SK-N-SH (cell line): ENCODE results near the gene CDKN2D. TPM values are rescaled to one million over a fixed set of nuclear protein-coding genes. Genes with fewer than 3 reads are reported as not detected.

Experiments
- CTCF ChIA-PET: fragments of 300-600, 350-600 bp; formaldehyde crosslinking; extraction: SDS; loops from one replicate; lab custom pipeline; 2021; lab: Yijun Ruan, JAX
- POLR2A ChIA-PET: fragments of 350-600 bp; sonication (Branson Sonifier 250); formaldehyde crosslinking; extraction: SDS; loops from one replicate; lab custom pipeline; 2020; ENCODE audit warnings: antibody characterized with exemption, inconsistent platforms; lab: Yijun Ruan, JAX
- DNase-seq: peaks from one replicate; pipeline ENCODE4 v3.0.0; 2012
- H2AFZ ChIP-seq: fragments of 200-600 bp; sonication (generic); 2 replicates; pipeline ENCODE4 v1.8.1; 2016; ENCODE audit warnings: antibody characterized with exemption, mild to moderate bottlenecking, low read depth
- H3F3A ChIP-seq: fragments of 200-600 bp; sonication (generic); replicated peaks from 2 replicates; pipeline ENCODE3; 2016; ENCODE audit warnings: antibody characterized with exemption, mild to moderate bottlenecking; ENCODE audit not compliant: insufficient read depth
- H3K27ac ChIP-seq, 2 experiments: fragments of 200-500 bp in 1 of 2; fragments of 200-600 bp in 1 of 2; sonication (Bioruptor generic) in 1 of 2; sonication (generic), shearing (Covaris generic) in 1 of 2; 2 replicates each; pipeline versions ENCODE4 v1.5.1 to v1.6.1; 2014 to 2016; ENCODE audit warnings: low read depth in 2 of 2, inconsistent platforms in 1 of 2, low read length in 1 of 2, mild to moderate bottlenecking in 1 of 2, mixed read lengths in 1 of 2
- H3K27me3 ChIP-seq: fragments of 200-600 bp; sonication (generic), shearing (Covaris generic); 2 replicates; pipeline ENCODE4 v1.6.1; 2016; ENCODE audit warnings: mixed run types; ENCODE audit not compliant: insufficient read depth
- H3K36me3 ChIP-seq, 2 experiments: fragments of 200-500 bp in 1 of 2; fragments of 200-600 bp in 1 of 2; sonication (Bioruptor generic) in 1 of 2; sonication (generic) in 1 of 2; replicated peaks in 1 of 2; 2 replicates each; pipeline versions ENCODE3 to v1.5.1; 2014 to 2016; ENCODE audit warnings: low read length in 1 of 2, mild to moderate bottlenecking in 1 of 2; ENCODE audit not compliant: insufficient read depth in 2 of 2, control insufficient read depth in 1 of 2
- H3K4me1 ChIP-seq, 2 experiments: fragments of 200-500 bp in 1 of 2; fragments of 200-600 bp in 1 of 2; sonication (Bioruptor generic) in 1 of 2; sonication (generic), shearing (Covaris generic) in 1 of 2; 2 replicates each; pipeline versions ENCODE4 v1.5.1 to v1.6.1; 2014 to 2016; ENCODE audit warnings: low read depth in 1 of 2, low read length in 1 of 2, mixed run types in 1 of 2; ENCODE audit not compliant: insufficient read depth in 2 of 2, control insufficient read depth in 1 of 2
- H3K4me2 ChIP-seq: fragments of 200-600 bp; sonication (generic), shearing (Covaris generic); 2 replicates; pipeline ENCODE4 v1.6.1; 2017; ENCODE audit warnings: mixed run types
- H3K4me3 ChIP-seq, 2 experiments: fragments of 200-500 bp in 1 of 2; fragments of 200-600 bp in 1 of 2; sonication (Bioruptor generic) in 1 of 2; sonication (generic), shearing (Covaris generic) in 1 of 2; 2 replicates each; pipeline versions ENCODE4 v1.5.1 to v1.8.1; 2014 to 2016; ENCODE audit warnings: low read depth in 2 of 2, inconsistent platforms in 1 of 2, low read length in 1 of 2, mild to moderate bottlenecking in 1 of 2, mixed read lengths in 1 of 2, moderate library complexity in 1 of 2
- H3K79me2 ChIP-seq: fragments of 200-600 bp; sonication (generic); 2 replicates; pipeline ENCODE4 v1.8.1; 2017; ENCODE audit warnings: mild to moderate bottlenecking; ENCODE audit not compliant: insufficient read depth
- H3K9ac ChIP-seq: fragments of 200-600 bp; sonication (generic); 2 replicates; pipeline ENCODE4 v1.6.1; 2017; ENCODE audit warnings: mixed run types
- H3K9me2 ChIP-seq: fragments of 200-600 bp; sonication (generic); 2 replicates; pipeline ENCODE4 v1.6.1; 2017; ENCODE audit warnings: mixed run types
- H3K9me3 ChIP-seq: fragments of 200-600 bp; sonication (generic); 2 replicates; pipeline ENCODE4 v1.6.1; 2017; ENCODE audit warnings: mixed run types, mild to moderate bottlenecking, moderate library complexity
- H4K20me1 ChIP-seq: fragments of 200-600 bp; sonication (generic); 2 replicates; pipeline ENCODE4 v1.6.1; 2017; ENCODE audit warnings: mild to moderate bottlenecking, mixed run types; ENCODE audit not compliant: insufficient read depth
- EP300 ChIP-seq, 2 experiments: IDR thresholded peaks; 2 replicates each; pipeline versions ENCODE4 v1.4.0 to v1.6.1; 2012; ENCODE audit warnings: borderline replicate concordance in 1 of 2, low read depth in 1 of 2, low read length in 1 of 2
- FOSL2 ChIP-seq: IDR thresholded peaks from 2 replicates; pipeline ENCODE4 v1.4.0; 2012; ENCODE audit warnings: low read depth, mild to moderate bottlenecking, moderate library complexity, borderline replicate concordance
- FOXJ3 ChIP-seq: sonication (generic); formaldehyde crosslinking; IDR thresholded peaks from 2 replicates; pipeline ENCODE4 v1.5.1; 2020; ENCODE audit warnings: mild to moderate bottlenecking, missing genetic modification reagents
- GABPA ChIP-seq: IDR thresholded peaks from 2 replicates; pipeline ENCODE4 v1.4.0; 2012; ENCODE audit warnings: low read depth, mild to moderate bottlenecking
- MXI1 ChIP-seq: IDR thresholded peaks from 2 replicates; pipeline ENCODE4 v1.6.1; 2012; ENCODE audit warnings: mild to moderate bottlenecking, low read depth, low read length, improper control_type of control experiment
- NRF1 ChIP-seq: IDR thresholded peaks from 2 replicates; pipeline ENCODE4 v1.6.1; 2012; ENCODE audit warnings: low read depth, mild to moderate bottlenecking, low read length
- POLR2AphosphoS5 ChIP-seq: IDR thresholded peaks from 2 replicates; pipeline ENCODE4 v1.6.1; 2012; ENCODE audit warnings: low read depth, low read length
- RFX5 ChIP-seq: IDR thresholded peaks from 2 replicates; pipeline ENCODE4 v1.6.1; 2012; ENCODE audit warnings: mild to moderate bottlenecking, improper control_type of control experiment, low read length
- SMC3 ChIP-seq: IDR thresholded peaks from 2 replicates; pipeline ENCODE4 v1.6.1; 2012; ENCODE audit warnings: low read depth, low read length, improper control_type of control experiment
- TEAD4 ChIP-seq: IDR thresholded peaks from 2 replicates; pipeline ENCODE4 v1.4.0; 2012; ENCODE audit warnings: mild to moderate bottlenecking, borderline replicate concordance; ENCODE audit not compliant: insufficient read depth
- USF1 ChIP-seq: IDR thresholded peaks from 2 replicates; pipeline ENCODE4 v1.4.0; 2012; ENCODE audit warnings: low read depth, borderline replicate concordance
- ZBTB33 ChIP-seq: IDR thresholded peaks from 2 replicates; pipeline ENCODE4 v1.4.0; 2012; ENCODE audit warnings: low read depth, borderline replicate concordance
- WGBS: methylation state at CpG from one replicate; pipeline ENCODE4 v1.1.6; 2017; ENCODE audit warnings: low lambda C conversion rate; 5-methylcytosine and 5-hydroxymethylcytosine counted together
- polyA plus RNA-seq, 3 experiments: library from polyadenylated mRNA; depleted of rRNA; stranded (reverse); fragments of >200 nt; gene quantifications; 2 replicates each; pipeline ENCODE4 v1.2.3, GENCODE V29; 2012
- TF ChIP-seq, protein P1 (sequence below): fragments of 200-600 bp; sonication (generic); IDR thresholded peaks from 2 replicates; pipeline ENCODE4 v1.6.1; 2017; ENCODE audit warnings: antibody characterized with exemption, mild to moderate bottlenecking, moderate library complexity
- TF ChIP-seq, protein P2 (sequence below): fragments of 150-350 bp; IDR thresholded peaks from 2 replicates; pipeline ENCODE4 v1.6.1; 2016; ENCODE audit warnings: mild to moderate bottlenecking, low read depth, low read length

CDKN2D gene
- polyA plus RNA-seq, 1 of the 3 experiments (the other 2 are of a cell fraction): 13.1 TPM

DNA sequence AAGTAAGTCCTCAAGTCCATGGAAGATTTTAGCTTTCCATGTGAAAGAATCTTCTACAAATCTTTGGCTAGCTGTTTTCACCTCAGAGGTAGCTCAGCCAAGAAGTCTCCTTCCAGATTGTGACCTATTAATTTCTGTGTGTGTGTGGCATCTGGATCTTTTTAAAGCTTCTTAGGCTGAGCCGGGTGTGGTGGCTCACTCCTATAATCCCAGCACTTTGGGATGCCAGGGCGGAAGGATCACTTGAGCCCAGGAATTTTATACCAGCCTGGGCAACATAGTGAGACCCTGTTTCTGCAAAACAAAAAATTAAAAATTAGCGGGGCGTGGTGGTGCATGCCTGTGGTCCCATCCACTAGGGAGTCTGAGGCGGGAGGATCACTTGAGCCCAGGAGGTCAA, 43.1 kb upstream of the CDKN2D start:
- H3F3A ChIP-seq: no peaks in the 10 kb centered on the region
- H3K4me3 ChIP-seq: no peak overlapping the region
- POLR2A ChIA-PET: interaction anchor here (0.8 kb wide), 1 partner anchor 9 kb away, joined by 3 read pairs; no protein-coding TSS in a partner anchor
- H4K20me1 ChIP-seq: no peaks in the 10 kb centered on the region
- DNase-seq: no peak
- H3K27ac ChIP-seq: no peak overlapping the region
- TF ChIP-seq USF1: no peak
- no peak for TF ChIP-seq RFX5
- no peak for TF ChIP-seq ZBTB33
- TF ChIP-seq, protein P1, sequence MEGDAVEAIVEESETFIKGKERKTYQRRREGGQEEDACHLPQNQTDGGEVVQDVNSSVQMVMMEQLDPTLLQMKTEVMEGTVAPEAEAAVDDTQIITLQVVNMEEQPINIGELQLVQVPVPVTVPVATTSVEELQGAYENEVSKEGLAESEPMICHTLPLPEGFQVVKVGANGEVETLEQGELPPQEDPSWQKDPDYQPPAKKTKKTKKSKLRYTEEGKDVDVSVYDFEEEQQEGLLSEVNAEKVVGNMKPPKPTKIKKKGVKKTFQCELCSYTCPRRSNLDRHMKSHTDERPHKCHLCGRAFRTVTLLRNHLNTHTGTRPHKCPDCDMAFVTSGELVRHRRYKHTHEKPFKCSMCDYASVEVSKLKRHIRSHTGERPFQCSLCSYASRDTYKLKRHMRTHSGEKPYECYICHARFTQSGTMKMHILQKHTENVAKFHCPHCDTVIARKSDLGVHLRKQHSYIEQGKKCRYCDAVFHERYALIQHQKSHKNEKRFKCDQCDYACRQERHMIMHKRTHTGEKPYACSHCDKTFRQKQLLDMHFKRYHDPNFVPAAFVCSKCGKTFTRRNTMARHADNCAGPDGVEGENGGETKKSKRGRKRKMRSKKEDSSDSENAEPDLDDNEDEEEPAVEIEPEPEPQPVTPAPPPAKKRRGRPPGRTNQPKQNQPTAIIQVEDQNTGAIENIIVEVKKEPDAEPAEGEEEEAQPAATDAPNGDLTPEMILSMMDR: no peak
- TF ChIP-seq FOSL2: no peak
- TF ChIP-seq SMC3: no peak
- no peak for TF ChIP-seq POLR2AphosphoS5
- TF ChIP-seq TEAD4: no peak
- no peak for TF ChIP-seq NRF1
- H3K9me2 ChIP-seq: no peaks in the 10 kb centered on the region
- H3K27me3 ChIP-seq: no peaks in the 10 kb centered on the region
- no peaks in the 10 kb centered on the region for H3K9me3 ChIP-seq
- no peak overlapping the region for H3K4me2 ChIP-seq
- 89% methylated on average over 5 of the region's 5 CpGs for WGBS
- no peak overlapping the region for H2AFZ ChIP-seq
- no peak overlapping the region for H3K9ac ChIP-seq
- H3K36me3 ChIP-seq: peaks cover 0 to 6% of the 10 kb centered on the region in 2 experiments
- no peaks in the 10 kb centered on the region; a peak in 1 of 4 replicates for H3K4me1 ChIP-seq
- CTCF ChIA-PET: interaction anchor here (0.6 to 1.1 kb wide), 5 partner anchors 14 to 424 kb away, joined by 3 to 4 read pairs (median 3); partner anchors contain the start of genes DNM2 and SLC44A2
- H3K79me2 ChIP-seq: peaks cover 35% of the 10 kb centered on the region

DNA sequence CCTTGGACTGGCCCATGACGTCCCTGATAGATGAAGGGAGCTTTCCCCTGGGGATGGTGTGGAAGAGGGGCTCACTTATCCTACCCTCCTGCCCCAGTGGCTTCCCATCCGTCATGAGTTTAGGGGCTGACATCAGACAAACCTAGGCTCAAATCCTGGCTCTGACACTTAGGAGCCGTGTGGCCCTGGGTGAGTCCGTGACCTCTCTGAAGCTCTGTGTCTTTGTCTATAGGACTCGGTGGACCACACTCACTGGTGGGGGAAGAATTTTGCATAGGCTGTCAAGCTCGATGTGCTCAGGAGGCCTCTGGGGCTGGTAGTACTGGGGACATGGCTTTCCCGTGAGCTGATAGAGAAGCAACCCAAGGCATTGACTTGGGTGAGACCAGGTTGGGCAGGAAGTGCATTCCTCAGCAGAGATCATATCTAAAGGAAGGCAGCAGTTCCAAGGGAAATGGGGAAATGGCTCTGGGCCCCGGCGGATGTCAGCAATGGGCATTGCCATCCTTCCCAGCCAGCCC, 35.7 kb upstream of the CDKN2D start:
- no peaks in the 10 kb centered on the region for H4K20me1 ChIP-seq
- POLR2A ChIA-PET: no interaction called here
- TF ChIP-seq, protein P2, sequence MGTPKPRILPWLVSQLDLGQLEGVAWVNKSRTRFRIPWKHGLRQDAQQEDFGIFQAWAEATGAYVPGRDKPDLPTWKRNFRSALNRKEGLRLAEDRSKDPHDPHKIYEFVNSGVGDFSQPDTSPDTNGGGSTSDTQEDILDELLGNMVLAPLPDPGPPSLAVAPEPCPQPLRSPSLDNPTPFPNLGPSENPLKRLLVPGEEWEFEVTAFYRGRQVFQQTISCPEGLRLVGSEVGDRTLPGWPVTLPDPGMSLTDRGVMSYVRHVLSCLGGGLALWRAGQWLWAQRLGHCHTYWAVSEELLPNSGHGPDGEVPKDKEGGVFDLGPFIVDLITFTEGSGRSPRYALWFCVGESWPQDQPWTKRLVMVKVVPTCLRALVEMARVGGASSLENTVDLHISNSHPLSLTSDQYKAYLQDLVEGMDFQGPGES: no peak
- no peak for TF ChIP-seq GABPA
- TF ChIP-seq USF1: no peak
- TF ChIP-seq RFX5: no peak
- no peak for TF ChIP-seq MXI1
- no peak for TF ChIP-seq EP300 (IDR thresholded peaks at IDR 0.05; ENCODE audit: borderline replicate concordance in 1 of 2, low read depth in 1 of 2, low read length in 1 of 2)
- no peak for TF ChIP-seq FOXJ3 (CRISPR knock-in tag)
- TF ChIP-seq, all 33 proteins: peak for 0
- Histone ChIP-seq H3K79me2 (peaks cover 37% of the 10 kb centered on the region), H3K9ac (no peak overlapping the region), H3K36me3 (no peaks in the 10 kb centered on the region), H3K9me2 (no peaks in the 10 kb centered on the region), H3K27me3 (peaks cover 11% of the 10 kb centered on the region; the same call in 1 of the 2 replicates), H3K27ac (no peak overlapping the region), H3F3A (no peaks in the 10 kb centered on the region), H2AFZ (no peak overlapping the region), H3K4me1 (peaks cover 0 to 8% of the 10 kb centered on the region in 2 experiments; a peak in 1 of 4 replicates), H3K4me2 (peak overlapping the region; percentile 95; the same call in 1 of the 2 replicates), H3K4me3 (no peak overlapping the region), H3K9me3 (no peaks in the 10 kb centered on the region)
- 86% methylated on average over 4 of the region's 9 CpGs for WGBS
- CTCF ChIA-PET: interaction anchor here (0.8 to 8.0 kb wide), 4 partner anchors 24 to 96 kb away, joined by 3 to 51 read pairs (median 16); partner anchors contain the start of gene QTRT1
- DNase-seq: peak; percentile 20
